UCSD-AML1 (cell line): ENCODE results near the gene ENTPD7.
"Not testable (repeated sequence)": the region's sequence is repeated elsewhere in the genome, so short reads cannot be mapped to it uniquely, and the experiment has no call there.

Experiments
- DNase-seq: peaks from one replicate; lab custom pipeline; 2025; ENCODE audit not compliant: unreplicated experiment; lab: John Stamatoyannopoulos, UW

The ENTPD7 gene

GRCh38 chr10:99742701-99743100 is 83.4 kb downstream of the ENTPD7 start:
- no peak for DNase-seq

GRCh38 chr10:99743841-99744240 is 84.5 kb downstream of the ENTPD7 start:
- no peak for DNase-seq

- not testable (repeated sequence) for DNase-seq
These were observed 86.9 kb downstream of the ENTPD7 start for GRCh38 chr10:99746166-99746565.

DNA sequence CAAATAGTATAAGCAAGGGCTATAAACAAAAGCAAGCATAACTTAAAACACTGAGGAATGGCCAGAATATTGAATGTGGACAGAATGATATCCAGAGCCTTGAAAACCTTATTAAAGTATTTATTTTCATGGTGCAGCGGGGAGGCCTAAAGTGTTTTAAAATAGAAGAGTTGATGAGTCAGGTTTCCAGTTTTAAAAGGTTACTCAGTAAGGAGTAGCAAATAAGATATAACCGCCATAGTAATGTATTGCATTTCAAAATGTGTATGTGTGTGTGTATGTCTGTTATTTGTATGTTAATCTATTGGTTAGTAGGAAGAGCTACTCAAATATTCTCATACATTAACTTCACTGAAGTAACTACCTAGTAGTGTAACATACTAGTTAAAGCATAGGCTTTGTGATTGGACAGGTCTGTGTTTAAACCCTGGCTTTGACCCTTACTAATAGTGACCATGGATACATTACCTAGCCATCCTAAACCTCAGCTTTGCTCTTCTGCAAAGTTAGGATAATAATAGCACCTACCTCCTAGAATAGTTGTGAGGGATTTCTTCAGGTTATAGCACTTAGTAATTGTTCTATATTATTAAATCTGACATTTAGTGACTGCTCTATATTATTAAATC is 89.6 kb downstream of the ENTPD7 start:
- no peak for DNase-seq

GRCh38 chr10:99750641-99751040 is 91.3 kb downstream of the ENTPD7 start:
- no peak for DNase-seq

DNA sequence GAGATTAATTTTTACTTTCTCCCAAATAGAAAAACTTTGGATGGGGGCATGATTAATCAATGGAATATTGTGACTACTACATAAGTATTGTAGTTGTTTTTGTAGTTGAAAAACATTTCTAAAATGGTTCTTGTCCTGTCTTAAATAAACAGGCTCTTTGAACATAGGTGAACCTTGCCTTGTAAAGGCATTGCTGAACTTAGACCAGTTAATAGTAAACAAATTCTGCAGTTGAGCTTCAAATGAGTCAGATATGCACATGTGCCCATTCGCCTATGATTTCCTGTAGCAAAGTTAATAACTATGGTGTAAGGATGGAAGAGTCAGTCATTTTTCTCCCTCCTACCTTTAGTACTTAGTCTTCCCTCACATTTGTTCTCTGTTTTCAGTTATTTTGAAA is 95.4 kb downstream of the ENTPD7 start:
- DNase-seq = no peak
